Left renal cortex interstitium (tissue), 4 donors: Measurements from ENCODE around the gene RNF121. TPM values are rescaled to one million over a fixed set of nuclear protein-coding genes. Genes with fewer than 3 reads are reported as not detected.

Experiments
- DNase-seq, 4 donors: peaks; one replicate each; pipeline ENCODE4 v3.0.0-alpha.2; 2013; ENCODE audit warnings: low read depth in 4 of 4, low spot score in 2 of 4, missing footprints in 1 of 4
- polyA plus RNA-seq, 4 donors: library from polyadenylated mRNA; unstranded; fragments of 120-200 nt; gene quantifications; one replicate each; pipeline ENCODE4 v1.2.1, GENCODE V29; 2013; ENCODE audit not compliant: insufficient read length in 4 of 4

Gene RNF121
- polyA plus RNA-seq, 4 donors: 35.7 to 46.1 (median 44.3) TPM

DNA sequence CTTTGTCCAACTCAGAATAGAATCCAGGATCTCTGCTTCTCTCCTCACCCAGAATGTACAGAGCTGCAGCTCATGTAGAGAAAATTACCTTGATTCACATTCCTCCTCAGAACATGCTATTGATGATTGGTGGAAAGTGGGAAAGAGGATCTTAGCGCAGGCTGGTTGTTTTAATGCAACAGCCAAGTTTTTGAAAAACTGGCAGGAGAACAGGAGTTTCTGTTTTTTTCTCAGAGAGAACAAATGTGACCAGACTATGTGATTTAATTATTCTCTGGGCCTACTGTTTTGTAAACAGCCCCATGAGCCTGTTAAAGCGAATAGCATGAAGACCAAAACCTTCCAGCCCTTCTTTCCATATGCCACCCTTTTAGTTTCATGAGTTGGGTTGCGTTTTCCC, 50.8 kb downstream of the RNF121 start:
- no peak for DNase-seq

DNA sequence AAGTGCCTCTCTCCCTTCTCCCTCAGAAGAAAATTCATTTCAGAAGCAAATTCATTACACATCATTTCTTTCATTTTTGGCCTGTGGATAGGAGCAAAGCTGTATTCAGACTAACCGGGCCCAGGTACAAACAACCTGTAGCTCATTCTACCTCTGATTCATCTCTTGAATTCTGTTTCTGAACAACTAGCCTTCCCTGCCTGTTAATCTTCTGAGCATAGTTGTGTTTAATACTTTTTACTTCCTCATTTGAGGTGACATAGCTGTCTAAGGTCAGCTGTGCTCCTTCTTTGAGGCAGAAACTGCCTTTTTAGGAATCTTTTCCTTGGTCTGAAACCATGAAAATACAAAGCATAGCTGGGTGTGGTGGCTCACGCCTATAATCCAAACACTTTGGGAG, 57.3 kb downstream of the RNF121 start:
- DNase-seq: no peak

DNA sequence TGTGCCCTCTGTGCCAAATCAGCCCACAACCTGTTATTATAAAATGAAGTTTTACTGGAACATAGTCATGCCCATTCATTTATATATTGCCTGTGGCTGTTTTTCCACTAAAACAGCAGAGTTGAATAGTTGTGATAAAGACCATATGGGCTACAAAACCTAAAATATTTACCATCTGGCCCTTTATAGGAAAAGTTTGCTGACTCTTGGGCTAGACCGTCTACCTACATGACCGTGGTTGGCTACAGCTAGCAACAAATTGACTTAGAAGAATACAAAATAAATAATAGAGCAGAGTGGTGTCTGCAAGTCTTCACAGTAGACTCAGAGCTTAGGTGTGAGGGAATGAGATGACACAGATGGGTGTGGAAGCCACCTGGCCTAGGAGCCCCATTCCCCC, 58.7 kb downstream of the RNF121 start:
- DNase-seq: no peak

DNA sequence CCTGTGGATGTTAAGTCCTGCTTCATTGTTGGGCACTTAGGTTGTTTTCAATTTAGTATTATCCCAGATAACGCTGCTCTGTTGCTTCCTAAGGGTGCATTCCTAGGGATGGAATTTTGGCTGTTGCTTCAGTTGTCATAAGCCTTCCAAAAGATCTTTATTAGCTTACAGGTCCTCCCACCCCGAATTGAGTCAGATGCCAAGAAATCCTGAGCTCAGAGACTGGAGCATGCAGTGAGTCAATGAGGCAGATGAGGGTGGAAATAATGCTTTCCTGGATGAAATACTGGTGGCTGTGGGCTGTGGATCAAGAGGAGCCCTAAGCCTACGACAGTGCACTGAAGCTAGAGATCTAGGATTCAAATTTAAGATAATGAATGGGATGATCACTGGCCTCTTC, 59.2 kb downstream of the RNF121 start:
- DNase-seq: no peak

DNA sequence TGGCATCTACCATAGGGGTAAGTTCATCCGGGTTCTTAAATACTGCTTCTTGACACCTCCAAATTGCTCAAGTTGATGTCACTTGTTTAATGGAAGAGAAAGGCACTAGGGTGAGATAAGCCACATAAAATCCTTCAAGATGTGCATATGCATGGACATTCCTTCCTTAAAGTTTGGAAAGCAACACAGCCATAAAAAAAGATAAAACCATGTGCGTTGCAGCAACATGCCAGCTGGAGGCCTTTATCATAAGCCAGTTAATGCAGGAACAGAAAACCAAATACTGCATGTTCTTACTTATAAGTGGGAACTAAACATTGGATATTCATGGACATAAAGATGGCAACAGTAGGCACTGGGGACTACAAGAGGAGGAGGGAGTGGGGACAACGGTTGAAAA, 61.9 kb downstream of the RNF121 start:
- DNase-seq: no peak

DNA sequence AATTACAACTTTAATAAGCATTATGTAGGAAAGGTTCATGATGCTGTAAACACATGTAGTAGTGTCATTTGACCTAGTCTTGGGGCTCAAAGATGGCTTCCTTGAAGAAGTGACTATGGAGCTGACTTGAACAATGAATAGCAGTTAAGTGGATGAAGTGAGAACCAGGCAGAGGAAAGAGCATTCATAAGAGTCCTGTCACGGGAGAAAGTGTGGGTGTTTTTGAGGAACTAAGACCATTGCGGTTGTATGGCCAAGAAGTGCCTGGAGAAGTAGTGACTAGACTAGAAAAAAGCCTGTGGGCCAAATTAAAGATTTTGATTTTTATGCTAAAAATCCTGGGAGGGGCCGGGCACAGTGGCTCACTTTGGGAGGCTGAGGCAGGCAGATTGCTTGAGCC, 62.6 kb downstream of the RNF121 start:
- no peak for DNase-seq

DNA sequence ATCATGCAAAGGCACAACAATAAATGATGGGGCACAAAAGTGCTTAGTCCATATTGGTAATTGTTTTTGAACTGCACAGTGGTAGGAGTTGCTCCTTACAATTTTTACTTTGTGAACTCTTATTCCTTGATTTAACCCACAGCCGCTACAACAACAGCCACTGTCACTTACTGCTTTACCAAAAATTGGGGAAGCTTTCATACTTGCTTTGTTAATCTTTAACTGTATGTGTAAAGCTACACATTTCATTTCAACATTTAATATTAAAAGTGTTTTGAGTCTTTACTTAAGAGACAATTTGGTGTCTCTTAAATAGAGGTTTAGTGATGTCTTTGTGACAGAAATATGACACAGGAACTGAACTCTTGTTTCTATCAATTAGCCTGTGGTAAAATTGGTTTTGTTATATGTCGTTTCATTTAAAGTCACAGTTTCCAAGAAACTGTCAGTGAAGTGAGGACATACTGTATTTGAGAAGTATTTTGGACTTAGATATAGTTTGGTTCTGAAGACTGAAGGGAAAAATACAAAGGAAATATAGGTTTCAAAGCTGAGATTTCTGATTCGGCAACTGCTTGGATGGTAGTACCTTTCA, 63.4 kb downstream of the RNF121 start:
- no peak for DNase-seq

DNA sequence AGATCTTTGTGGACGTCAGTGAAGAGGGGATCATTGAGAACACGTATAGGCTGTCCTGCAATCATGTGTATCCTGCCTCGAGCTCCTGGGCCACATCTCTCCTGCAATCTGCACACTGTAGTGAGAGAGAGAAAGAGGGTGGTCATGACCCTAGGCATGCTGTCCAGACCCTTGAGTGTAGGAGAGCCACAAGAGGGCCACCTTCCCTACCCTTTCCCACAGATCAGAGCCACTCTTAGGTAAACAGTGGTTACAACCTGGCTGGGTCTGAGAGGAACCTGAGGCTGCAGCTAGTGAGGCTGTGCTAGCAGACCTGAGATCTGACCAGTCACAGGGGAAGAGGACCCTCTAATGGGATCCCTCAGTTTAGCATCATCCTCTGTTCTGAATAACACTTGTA, 65.9 kb downstream of the RNF121 start:
- DNase-seq: no peak

DNA sequence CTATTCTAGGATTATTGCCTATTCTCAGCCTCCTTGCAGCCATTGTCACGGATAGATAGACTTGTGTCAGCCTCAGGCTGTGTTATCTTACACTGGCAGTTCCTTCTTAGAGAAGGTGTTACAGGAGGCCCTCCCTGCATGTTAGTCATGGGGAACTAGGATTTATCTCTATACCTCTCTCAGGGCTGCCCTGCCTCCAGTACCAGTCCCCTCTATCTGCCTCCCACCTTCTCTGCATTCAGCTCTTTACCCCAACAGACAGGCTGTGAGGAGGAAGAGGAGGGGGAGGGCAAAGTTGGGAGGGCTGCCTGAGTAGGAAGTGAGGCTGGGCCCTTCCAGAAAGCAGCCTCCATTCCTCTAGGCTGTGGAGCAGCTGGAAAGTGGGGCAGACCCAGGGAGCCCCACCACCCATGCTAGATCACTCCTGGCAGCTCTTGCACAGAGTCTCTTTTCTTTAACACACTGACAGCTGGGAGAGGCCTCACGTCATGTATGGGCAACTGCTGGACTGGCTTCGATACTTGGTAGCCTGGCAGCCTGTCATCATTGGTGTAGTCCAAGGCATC, 67.0 kb downstream of the RNF121 start:
- no peak for DNase-seq

DNA sequence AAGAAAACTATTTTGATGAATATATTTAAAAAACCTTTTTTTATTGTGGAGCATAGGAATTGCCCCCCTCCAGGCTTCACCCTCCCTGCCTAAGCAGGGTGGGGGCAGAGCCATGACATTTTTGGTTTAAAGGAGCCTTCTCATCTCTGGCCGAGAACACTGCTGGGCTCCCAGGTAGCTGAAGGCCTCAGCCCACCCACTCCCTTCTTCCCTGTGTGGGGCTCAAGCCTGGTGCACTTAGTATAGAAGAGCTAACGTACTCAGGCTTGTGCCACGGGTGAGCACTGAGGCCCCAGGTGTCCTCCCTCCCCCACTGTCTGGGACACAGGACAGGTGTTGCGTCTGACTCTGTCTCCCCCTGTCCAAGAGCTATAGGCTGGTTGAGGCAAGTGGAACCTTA, 67.7 kb downstream of the RNF121 start:
- DNase-seq: no peak

DNA sequence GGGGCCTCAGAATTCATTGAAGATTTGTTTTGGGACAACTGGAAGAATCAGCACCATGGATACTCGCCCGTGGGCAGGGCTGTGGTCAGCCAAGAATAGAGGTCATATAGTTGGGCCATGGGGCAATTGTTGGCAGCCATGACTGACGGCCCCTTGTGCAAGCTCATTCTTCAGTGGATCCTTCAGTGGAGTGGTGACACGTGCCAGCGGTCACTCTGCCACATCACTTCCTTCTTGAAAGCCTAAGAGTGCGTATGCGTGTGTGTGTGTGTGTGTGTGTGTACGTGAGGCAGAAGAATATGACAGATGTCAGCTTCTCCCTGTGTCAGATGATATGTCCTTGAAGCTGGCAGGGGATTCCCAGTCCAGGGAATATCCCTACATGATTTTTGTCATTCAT, 68.1 kb downstream of the RNF121 start:
- no peak for DNase-seq

DNA sequence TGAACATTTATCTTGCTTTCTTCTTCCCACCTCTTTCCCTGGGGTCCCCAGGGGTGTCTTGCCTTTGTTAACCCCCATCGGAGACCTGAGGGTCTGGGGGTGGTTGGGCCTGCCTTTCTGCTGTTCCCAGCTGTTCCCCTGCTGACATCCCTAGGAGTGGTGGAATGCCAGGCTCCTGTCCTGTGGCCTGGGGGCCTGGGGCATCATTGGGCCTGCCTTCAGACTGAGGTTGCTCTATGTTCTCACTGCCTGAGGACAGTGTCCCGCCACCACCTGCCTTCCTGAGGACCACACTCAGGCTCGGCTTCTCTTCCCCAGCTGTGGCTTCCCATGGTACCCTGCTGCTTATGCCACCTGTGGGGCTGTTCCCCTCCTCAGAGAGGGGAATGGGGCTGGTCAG, 68.7 kb downstream of the RNF121 start:
- DNase-seq: no peak

DNA sequence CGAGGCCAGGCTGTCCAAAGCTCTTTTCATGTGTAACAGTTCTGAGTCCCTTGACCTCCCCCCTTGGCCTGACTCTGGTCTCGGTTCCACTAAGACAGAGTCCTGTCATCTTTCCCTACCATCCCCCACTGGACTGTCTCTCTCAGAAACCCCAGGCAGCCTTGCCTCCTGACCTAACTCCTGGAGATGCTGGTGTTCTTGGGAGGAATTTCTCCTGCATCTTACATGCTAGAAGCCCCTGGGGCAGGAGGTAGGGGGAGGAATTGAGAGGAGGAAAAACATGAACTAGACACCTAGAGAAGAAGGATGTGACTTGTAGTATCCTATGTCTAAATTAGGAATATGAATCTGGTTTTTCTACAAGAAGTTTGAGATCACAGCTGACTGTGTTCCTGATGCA, 69.2 kb downstream of the RNF121 start:
- DNase-seq: no peak

DNA sequence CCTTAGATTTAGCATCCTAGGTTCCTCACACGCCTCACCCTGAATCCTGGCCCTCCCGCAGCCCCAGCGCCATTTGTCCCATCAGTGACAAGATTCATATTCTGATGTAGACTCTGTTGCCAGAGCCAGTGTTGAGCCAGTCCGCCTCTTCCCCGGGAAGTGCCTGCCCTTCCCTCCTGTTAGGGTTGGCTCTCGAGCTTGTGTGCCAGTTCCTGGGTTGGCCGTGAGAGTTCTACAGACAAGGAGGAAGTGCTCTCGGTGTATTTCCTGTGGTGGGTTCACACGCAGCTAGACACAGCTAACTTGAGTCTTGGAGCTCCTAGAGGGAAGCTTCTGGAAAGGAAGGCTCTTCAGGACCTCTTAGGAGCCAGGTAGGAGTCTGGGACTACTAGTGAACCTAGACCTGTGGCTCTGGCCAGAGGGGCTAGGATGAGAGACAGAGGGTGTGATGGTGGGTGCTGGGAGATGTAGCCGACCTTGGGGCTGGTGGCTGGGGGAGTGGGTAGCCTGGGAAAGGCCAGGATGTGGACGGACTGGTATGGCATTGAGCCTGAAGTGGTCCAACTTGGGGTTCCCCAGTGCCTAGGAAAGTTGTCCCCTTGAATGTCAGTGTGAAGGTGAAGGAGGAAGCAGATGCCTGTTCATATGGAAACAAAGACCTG, 69.9 kb downstream of the RNF121 start, which contains the start of gene IL18BP:
Gene IL18BP, plus strand, starts transcription at position 261 of the 662 bp plus-strand sequence. CDS start 1,076 bp downstream, outside the sequence.
- no peak for DNase-seq

DNA sequence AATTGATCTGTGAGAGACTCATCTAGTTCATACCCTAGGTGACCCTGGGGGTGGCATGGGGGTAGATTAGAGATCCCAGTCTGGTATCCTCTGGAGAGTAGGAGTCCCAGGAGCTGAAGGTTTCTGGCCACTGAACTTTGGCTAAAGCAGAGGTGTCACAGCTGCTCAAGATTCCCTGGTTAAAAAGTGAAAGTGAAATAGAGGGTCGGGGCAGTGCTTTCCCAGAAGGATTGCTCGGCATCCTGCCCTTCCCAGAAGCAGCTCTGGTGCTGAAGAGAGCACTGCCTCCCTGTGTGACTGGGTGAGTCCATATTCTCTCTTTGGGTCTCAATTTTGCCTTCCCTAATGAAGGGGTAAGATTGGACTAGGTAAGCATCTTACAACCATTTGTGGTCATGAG, 70.5 kb downstream of the RNF121 start:
- no peak for DNase-seq

DNA sequence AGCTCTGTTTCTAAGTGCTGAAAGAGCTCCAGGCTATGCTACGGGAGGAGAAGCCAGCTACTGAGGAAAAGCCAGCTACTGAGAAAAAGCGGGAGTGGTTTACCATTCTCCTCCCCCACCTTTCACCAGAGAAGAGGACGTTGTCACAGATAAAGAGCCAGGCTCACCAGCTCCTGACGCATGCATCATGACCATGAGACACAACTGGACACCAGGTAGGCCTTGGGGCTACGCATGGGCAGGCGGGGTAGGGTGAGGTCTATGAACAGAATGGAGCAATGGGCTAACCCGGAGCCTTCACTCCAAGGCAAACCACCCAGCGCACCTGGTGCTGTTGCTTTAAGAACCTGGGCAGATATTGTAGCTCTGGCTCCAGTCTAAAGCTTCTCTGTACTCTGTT, 71.0 kb downstream of the RNF121 start:
- DNase-seq: no peak

DNA sequence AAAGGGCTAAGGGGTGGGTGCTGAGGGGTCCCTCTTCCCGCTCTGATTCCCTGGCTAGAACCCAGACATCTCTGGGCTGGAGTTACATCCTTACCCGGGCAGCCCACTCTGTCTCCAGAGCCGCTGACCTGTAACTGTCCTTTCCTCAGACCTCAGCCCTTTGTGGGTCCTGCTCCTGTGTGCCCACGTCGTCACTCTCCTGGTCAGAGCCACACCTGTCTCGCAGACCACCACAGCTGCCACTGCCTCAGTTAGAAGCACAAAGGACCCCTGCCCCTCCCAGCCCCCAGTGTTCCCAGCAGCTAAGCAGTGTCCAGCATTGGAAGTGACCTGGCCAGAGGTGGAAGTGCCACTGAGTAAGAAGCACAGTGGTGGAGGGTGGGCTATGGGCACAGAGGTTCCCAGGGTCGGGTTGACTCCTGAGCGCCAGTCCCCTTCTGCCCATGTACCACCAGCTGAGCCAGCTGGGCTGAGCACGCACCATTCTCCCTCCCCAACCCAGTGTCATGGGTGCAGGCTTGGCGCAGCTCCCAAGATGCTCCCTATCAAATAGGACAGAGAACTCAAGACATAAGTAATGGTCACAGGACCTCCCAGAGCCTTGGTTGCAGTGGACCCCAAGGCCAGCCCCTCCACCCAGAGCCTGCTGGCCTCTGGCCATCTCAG, 71.5 kb downstream of the RNF121 start:
- no peak for DNase-seq

DNA sequence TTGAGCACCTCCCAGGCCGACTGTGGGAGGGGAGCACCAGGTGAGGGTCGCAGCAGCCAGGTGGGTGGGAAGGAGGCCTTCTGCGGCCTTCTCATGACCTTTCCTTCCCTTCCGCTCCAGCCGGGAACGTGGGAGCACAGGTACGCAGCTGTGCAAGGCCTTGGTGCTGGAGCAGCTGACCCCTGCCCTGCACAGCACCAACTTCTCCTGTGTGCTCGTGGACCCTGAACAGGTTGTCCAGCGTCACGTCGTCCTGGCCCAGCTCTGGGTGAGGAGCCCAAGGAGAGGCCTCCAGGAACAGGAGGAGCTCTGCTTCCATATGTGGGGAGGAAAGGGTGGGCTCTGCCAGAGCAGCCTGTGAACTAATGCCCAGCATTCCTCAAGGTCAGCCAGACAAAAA, 72.4 kb downstream of the RNF121 start:
- DNase-seq: no peak

DNA sequence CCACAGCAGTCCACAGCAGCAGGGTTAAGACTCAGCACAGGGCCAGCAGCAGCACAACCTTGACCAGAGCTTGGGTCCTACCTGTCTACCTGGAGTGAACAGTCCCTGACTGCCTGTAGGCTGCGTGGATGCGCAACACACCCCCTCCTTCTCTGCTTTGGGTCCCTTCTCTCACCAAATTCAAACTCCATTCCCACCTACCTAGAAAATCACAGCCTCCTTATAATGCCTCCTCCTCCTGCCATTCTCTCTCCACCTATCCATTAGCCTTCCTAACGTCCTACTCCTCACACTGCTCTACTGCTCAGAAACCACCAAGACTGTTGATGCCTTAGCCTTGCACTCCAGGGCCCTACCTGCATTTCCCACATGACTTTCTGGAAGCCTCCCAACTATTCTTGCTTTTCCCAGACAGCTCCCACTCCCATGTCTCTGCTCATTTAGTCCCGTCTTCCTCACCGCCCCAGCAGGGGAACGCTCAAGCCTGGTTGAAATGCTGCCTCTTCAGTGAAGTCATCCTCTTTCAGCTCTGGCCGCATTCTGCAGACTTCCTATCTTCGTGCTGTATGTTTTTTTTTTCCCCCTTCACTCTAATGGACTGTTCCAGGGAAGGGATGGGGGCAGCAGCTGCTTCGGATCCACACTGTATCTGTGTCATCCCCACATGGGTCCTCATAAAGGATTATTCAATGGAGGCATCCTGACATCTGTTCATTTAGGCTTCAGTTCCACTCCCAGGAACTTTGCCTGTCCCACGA, 73.2 kb downstream of the RNF121 start:
- DNase-seq: no peak

DNA sequence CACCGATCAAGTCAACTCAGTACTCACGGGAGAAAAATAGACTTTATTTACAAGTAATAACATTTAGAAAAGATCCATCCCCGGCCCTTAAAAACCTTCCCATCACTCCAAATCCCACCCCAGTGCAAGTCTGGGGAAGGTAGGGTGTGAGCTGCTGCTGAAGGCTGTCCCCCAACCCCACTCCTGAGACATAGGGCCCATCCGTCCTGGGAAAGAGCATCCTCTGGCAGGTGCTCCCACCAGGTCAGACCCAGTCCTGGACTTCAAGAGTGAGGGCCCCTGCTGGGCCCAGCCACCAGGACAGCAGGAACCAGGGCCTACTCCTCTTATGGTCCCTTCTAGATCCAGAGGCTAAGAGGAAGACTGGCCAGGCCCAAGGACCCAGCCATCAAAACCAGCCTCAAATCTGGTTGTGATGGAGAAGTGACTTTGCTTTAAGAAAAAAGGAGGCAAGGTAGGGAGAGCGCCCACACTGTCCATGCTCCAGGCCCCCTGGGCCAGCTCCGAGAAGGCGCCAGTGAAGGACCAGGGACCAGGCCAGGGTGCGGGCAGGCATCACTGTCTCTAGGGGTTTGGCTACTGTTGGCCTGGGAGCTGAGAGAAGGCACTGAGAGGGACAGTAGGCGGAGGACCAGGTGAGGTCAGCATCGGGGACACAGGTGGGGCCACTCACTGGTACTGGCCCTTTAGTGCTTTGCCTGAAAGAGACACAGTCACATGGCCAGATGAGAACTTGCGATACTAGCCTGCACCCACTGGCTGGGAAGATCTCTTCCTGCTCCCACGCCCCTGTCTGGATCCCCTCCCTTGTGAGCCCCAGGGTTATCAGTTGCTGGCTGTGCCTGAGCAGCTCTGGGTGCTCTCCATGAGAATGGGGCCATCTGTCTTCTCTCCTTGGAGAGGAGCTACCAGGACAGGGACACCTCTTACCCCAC, 74.3 kb downstream of the RNF121 start:
- DNase-seq: no peak
